Keratinocyte (primary cell): Measurements from ENCODE around the gene GNA15. TPM values are rescaled to one million over a fixed set of nuclear protein-coding genes. Genes with fewer than 3 reads are reported as not detected.

Experiments used
- DNase-seq: peaks from one replicate; pipeline ENCODE4 v3.0.0-alpha.2; 2011; ENCODE audit warnings: low read depth, missing footprints, low spot score
- FAIRE-seq: peaks from 2 replicates; lab custom pipeline; 2011; peaks lifted over from hg19 to GRCh38; lab: Jason Lieb, UNC
- H2AFZ ChIP-seq: 2 replicates; pipeline ENCODE4 v1.6.0; 2012; ENCODE audit warnings: low read length, control low read depth, inconsistent platforms; ENCODE audit not compliant: control insufficient read depth
- H3K27ac ChIP-seq: 2 replicates; pipeline ENCODE4 v1.5.1; 2011; ENCODE audit warnings: low read length; ENCODE audit not compliant: control insufficient read depth, insufficient read depth
- H3K27me3 ChIP-seq: 3 replicates; pipeline ENCODE4 v1.6.0; 2011; ENCODE audit warnings: low read length; ENCODE audit not compliant: control insufficient read depth, insufficient read depth; ENCODE audit errors: extremely low read depth
- H3K36me3 ChIP-seq, 2 experiments: 2 replicates in 1 of 2; 3 replicates in 1 of 2; pipeline ENCODE4 v1.5.1; 2011; ENCODE audit warnings: low read length in 2 of 2, mild to moderate bottlenecking in 1 of 2; ENCODE audit not compliant: control insufficient read depth in 2 of 2, insufficient read depth in 2 of 2; ENCODE audit errors: extremely low read depth in 1 of 2
- H3K4me1 ChIP-seq: 3 replicates; pipeline ENCODE4 v1.5.1; 2011; ENCODE audit warnings: low read length; ENCODE audit not compliant: control insufficient read depth, insufficient read depth; ENCODE audit errors: extremely low read depth
- H3K4me2 ChIP-seq: 3 replicates; pipeline ENCODE4 v1.6.0; 2011; ENCODE audit warnings: low read depth, low read length; ENCODE audit not compliant: control insufficient read depth, insufficient read depth; ENCODE audit errors: extremely low read depth
- H3K4me3 ChIP-seq, 3 experiments: fragments of 200-600 bp in 1 of 3; sonication (generic) in 1 of 3; 2 replicates in 2 of 3; 3 replicates in 1 of 3; pipeline ENCODE4 v1.5.1; 2011 to 2016; ENCODE audit warnings: low read length in 3 of 3, mild to moderate bottlenecking in 3 of 3, control low read depth in 2 of 3, inconsistent platforms in 1 of 3, low read depth in 1 of 3, mixed read lengths in 1 of 3, mixed run types in 1 of 3, moderate library complexity in 1 of 3; ENCODE audit not compliant: control insufficient read depth in 2 of 3, insufficient read depth in 2 of 3; ENCODE audit errors: extremely low read depth in 1 of 3
- H3K79me2 ChIP-seq: 2 replicates; pipeline ENCODE4 v1.6.0; 2012; ENCODE audit warnings: low read length; ENCODE audit not compliant: control insufficient read depth, insufficient read depth
- H3K9ac ChIP-seq: 3 replicates; pipeline ENCODE4 v1.6.0; 2011; ENCODE audit warnings: low read length; ENCODE audit not compliant: control insufficient read depth, insufficient read depth; ENCODE audit errors: extremely low read depth
- H3K9me1 ChIP-seq: 3 replicates; pipeline ENCODE4 v1.6.0; 2011; ENCODE audit warnings: low read length; ENCODE audit not compliant: control insufficient read depth, insufficient read depth; ENCODE audit errors: extremely low read depth
- H3K9me3 ChIP-seq: 2 replicates; pipeline ENCODE4 v1.5.1; 2012; ENCODE audit warnings: low read depth, low read length; ENCODE audit not compliant: control insufficient read depth
- H4K20me1 ChIP-seq: 3 replicates; pipeline ENCODE4 v1.6.0; 2011; ENCODE audit warnings: low read length; ENCODE audit not compliant: control insufficient read depth, insufficient read depth; ENCODE audit errors: extremely low read depth
- EZH2 ChIP-seq: IDR thresholded peaks from one replicate; pipeline ENCODE4 v1.6.1; 2012; ENCODE audit warnings: inconsistent platforms, mild to moderate bottlenecking, low read length, moderate library complexity
- dilution Hi-C: fragments of 300-500 bp; cut with MboI; formaldehyde crosslinking; loops from one replicate; pipeline ENCODE4 v1.7.0; 2020; ENCODE audit warnings: low sequenced_read_pairs; ENCODE audit not compliant: extremely low pct_ligation_motif_present
- polyA plus RNA-seq, 5 experiments: library from polyadenylated mRNA; depleted of rRNA in 3 of 5; stranded (reverse) in 3 of 5; stranded (forward) in 1 of 5; unstranded in 1 of 5; fragments of >200 nt; gene quantifications; 1 replicate in 1 of 5; 2 replicates in 3 of 5; 3 replicates in 1 of 5; pipeline versions ENCODE4 v1.2.1 to v1.2.3, GENCODE V29; 2011 to 2012; ENCODE audit warnings: missing spikeins in 2 of 5, low read depth in 1 of 5, low replicate concordance in 1 of 5
- TF ChIP-seq, protein P1 (sequence below), 3 experiments: IDR thresholded peaks in 1 of 3; conservative IDR thresholded peaks in 1 of 3; optimal IDR thresholded peaks in 1 of 3; 2 replicates in 2 of 3; 3 replicates in 1 of 3; pipeline versions ENCODE3 to v1.5.1; 2011; ENCODE audit warnings: low read length in 3 of 3, mild to moderate bottlenecking in 3 of 3, moderate library complexity in 2 of 3, control low read depth in 1 of 3, inconsistent platforms in 1 of 3; ENCODE audit not compliant: insufficient read depth in 2 of 3; ENCODE audit errors: extremely low read depth in 1 of 3

GNA15 gene
- polyA plus RNA-seq, 1 donor (not counting 4 experiments of a cell fraction or from before 2014, with no cell fraction given): 60.0 TPM

DNA sequence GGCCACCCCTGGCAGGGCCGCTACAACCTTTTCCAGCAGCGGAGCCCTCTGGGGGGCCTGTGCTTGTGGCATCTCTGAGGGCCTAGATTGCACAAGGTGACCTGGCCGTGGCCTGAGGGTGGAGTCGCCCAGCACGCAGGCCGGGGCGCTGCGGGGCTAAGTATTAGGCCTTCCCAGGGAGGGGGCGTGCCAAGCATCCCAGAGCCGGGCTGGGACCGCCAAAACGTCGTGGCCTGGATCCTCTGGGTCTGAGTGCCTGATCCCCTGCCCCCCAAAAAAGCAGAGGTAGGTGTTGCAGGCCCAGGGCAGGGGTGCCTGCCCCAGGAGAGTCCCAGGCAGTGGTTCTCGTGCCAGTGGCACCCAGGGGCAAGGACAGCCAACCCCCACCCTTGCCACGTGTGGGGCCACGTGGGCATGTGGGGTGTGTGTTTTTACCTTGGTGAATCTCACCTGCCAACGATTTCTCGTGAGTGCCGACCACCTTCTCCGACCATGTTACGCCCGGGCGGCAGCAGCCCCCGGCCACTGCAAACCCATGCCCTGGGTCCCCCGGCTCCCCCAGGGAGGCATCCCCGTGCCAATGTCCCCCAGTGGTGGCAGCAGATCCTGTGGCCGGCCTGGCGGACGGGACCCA is 12.6 kb upstream of the GNA15 start:
- TF ChIP-seq, protein P1, sequence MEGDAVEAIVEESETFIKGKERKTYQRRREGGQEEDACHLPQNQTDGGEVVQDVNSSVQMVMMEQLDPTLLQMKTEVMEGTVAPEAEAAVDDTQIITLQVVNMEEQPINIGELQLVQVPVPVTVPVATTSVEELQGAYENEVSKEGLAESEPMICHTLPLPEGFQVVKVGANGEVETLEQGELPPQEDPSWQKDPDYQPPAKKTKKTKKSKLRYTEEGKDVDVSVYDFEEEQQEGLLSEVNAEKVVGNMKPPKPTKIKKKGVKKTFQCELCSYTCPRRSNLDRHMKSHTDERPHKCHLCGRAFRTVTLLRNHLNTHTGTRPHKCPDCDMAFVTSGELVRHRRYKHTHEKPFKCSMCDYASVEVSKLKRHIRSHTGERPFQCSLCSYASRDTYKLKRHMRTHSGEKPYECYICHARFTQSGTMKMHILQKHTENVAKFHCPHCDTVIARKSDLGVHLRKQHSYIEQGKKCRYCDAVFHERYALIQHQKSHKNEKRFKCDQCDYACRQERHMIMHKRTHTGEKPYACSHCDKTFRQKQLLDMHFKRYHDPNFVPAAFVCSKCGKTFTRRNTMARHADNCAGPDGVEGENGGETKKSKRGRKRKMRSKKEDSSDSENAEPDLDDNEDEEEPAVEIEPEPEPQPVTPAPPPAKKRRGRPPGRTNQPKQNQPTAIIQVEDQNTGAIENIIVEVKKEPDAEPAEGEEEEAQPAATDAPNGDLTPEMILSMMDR (optimal IDR thresholded peaks at IDR 0.05 in 1 of 3, IDR thresholded peaks at IDR 0.05 in 1 of 3, conservative IDR thresholded peaks at IDR 0.05 in 1 of 3; ENCODE audit: extremely low read depth in 1 of 3, insufficient read depth in 2 of 3, low read length in 3 of 3): no peak
- no peak for TF ChIP-seq EZH2
- H3K27me3 ChIP-seq: no peaks in the 10 kb centered on the region
- no peak overlapping the region for H3K4me3 ChIP-seq
- H4K20me1 ChIP-seq: no peaks in the 10 kb centered on the region
- no peaks in the 10 kb centered on the region for H3K9me3 ChIP-seq
- no peak overlapping the region for H3K27ac ChIP-seq
- no peak overlapping the region for H2AFZ ChIP-seq
- H3K4me1 ChIP-seq: no peaks in the 10 kb centered on the region
- DNase-seq (no peak), FAIRE-seq (no peak)
- no peak overlapping the region for H3K4me2 ChIP-seq
- dilution Hi-C loops: no loop called here
- H3K9ac ChIP-seq: no peak overlapping the region
- peaks cover 10 to 20% of the 10 kb centered on the region in 2 experiments for H3K36me3 ChIP-seq
- no peaks in the 10 kb centered on the region for H3K9me1 ChIP-seq
- H3K79me2 ChIP-seq: no peaks in the 10 kb centered on the region

DNA sequence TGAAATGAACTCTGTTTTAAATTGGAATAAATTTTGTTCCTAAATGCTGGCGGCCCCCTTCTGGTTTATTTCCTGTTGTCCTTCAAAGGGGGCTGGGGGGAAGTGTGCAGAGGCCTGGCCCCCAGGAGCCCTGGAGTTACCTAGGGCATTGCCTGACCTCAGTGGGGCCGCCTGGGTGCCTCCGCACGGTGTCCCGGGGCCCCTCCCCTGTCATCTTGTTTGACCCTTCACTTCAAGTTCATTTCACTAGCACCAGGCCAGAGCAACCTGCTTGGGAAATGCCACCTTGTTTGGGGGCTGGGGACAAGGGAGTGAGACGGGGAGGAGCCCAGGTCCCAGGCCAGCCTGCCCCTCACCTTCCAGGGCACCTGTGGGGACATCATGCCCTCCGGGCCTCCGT is 11.9 kb upstream of the GNA15 start:
- no peak for FAIRE-seq
- Histone ChIP-seq H3K4me1 (no peaks in the 10 kb centered on the region), H4K20me1 (no peaks in the 10 kb centered on the region), H3K27me3 (no peaks in the 10 kb centered on the region), H3K4me2 (no peak overlapping the region), H2AFZ (no peak overlapping the region), H3K4me3 (no peak overlapping the region), H3K9me1 (no peaks in the 10 kb centered on the region), H3K79me2 (peaks cover 7% of the 10 kb centered on the region), H3K27ac (no peak overlapping the region), H3K9ac (no peak overlapping the region), H3K9me3 (no peaks in the 10 kb centered on the region), H3K36me3 (peaks cover 10 to 20% of the 10 kb centered on the region in 2 experiments)
- no peak for TF ChIP-seq EZH2
- TF ChIP-seq, protein P1 (optimal IDR thresholded peaks at IDR 0.05 in 1 of 3, IDR thresholded peaks at IDR 0.05 in 1 of 3, conservative IDR thresholded peaks at IDR 0.05 in 1 of 3; ENCODE audit: extremely low read depth in 1 of 3, insufficient read depth in 2 of 3, low read length in 3 of 3): no peak
- dilution Hi-C loops: no loop called here
- DNase-seq: no peak
